Body of pancreas (tissue), 4 donors: Measurements from ENCODE around the gene NOXA1.

Experiments used
- CTCF ChIP-seq, 7 experiments: fragments of 450-650 bp in 4 of 7; fragments of 200-600 bp in 3 of 7; sonication (generic) in 3 of 7; IDR thresholded peaks; one replicate each; pipeline ENCODE4 v1.5.1; 2016 to 2019; ENCODE audit warnings: antibody characterized with exemption in 7 of 7
- POLR2A ChIP-seq, 3 donors: fragments of 450-650 bp; IDR thresholded peaks; one replicate each; pipeline ENCODE4 v1.6.1; 2016; ENCODE audit warnings: antibody characterized with exemption in 3 of 3, mild to moderate bottlenecking in 2 of 3

GRCh38 chr9:137461316-137461662, 38.1 kb downstream of the NOXA1 start:
- TF ChIP-seq CTCF (IDR thresholded peaks at IDR 0.05) (no peak), POLR2A (IDR thresholded peaks at IDR 0.05) (no peak)
